Sigmoid colon (tissue), 4 donors: ENCODE results near the gene LAPTM4A.

Experiments used
- CTCF ChIP-seq, 4 experiments: fragments of 450-650 bp in 3 of 4; fragments of 200-600 bp in 1 of 4; IDR thresholded peaks; one replicate each; pipeline ENCODE4 v1.5.1; 2016 to 2019; ENCODE audit warnings: antibody characterized with exemption in 4 of 4, mild to moderate bottlenecking in 3 of 4, moderate library complexity in 2 of 4
- POLR2AphosphoS5 ChIP-seq, 4 donors: sonication (generic); formaldehyde crosslinking; IDR thresholded peaks; one replicate each; pipeline ENCODE4 v1.6.1; 2017; ENCODE audit warnings: antibody characterized with exemption in 4 of 4

DNA sequence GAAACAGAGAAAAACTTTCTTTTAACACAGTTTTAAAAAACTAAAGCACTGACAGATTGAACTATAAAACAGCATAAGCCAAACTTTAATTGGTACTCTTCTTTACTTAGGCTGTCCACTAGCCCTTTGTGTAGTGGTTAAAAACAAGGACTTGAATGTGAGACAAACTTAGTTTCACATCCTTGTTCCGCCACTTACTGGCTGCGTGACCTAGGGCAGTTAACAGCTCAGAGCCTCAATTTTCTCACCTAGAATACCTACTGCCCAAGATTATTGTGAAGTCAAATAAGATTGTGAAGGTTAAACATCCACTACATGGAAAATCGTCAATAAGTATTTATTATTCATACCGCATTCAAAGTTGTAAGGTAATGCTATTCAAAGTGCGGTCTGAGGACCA lies 63.5 kb downstream of the LAPTM4A start:
- TF ChIP-seq CTCF (IDR thresholded peaks at IDR 0.05) (no peak), POLR2AphosphoS5 (IDR thresholded peaks at IDR 0.05) (no peak)
